NCI-H1105 (cell line): ENCODE measurements around the gene ZNF717.
"Not testable (repeated sequence)": the region's sequence is repeated elsewhere in the genome, so short reads cannot be mapped to it uniquely, and the experiment has no call there.

Experiments
- DNase-seq: peaks from one replicate; lab custom pipeline; 2025; lab: John Stamatoyannopoulos, UW

The ZNF717 gene

DNA sequence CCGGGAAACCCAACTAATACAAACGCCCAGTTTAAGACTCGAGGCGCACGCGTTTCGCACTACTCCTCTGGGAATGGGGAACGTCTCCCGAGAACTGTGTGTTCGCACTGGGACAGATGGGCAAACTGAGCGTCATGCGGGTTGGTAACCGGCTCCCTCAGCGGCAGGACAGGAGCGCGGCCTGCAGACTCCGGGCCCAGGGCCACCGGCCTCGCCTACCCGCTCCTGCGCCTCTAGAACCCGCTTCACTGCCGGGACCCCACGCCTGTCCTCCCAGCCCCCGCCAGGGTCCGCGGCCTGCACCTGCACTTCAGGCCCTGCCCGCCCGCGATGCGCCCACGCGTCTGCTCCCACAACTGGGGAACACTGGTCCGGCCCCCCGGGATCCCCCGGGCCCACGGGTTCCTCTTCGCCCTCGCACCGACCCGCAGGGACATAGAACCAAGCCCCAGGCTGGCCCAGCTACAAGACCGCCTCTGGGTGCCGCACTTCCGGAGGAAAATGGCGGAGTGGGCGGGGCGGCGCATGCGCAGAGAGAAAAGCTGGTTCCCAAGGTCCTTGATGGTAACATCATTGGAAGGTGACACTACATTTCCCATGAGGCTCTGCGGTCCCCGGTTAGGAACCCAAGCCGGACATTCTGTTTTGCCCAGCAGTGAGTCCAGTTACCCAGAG is at the start of gene ZNF717:
Gene ZNF717 (minus strand): TSS at position 469 of the 675 bp plus-strand sequence. CDS start 2,187 bp downstream, outside the sequence.
- not testable (repeated sequence) for DNase-seq

- DNase-seq: not testable (repeated sequence)
Observed at GRCh38 chr3:75831076-75831475, 45.7 kb upstream of the ZNF717 start.

GRCh38 chr3:75818019-75818418 is 32.7 kb upstream of the ZNF717 start:
- not testable (repeated sequence) for DNase-seq

DNA sequence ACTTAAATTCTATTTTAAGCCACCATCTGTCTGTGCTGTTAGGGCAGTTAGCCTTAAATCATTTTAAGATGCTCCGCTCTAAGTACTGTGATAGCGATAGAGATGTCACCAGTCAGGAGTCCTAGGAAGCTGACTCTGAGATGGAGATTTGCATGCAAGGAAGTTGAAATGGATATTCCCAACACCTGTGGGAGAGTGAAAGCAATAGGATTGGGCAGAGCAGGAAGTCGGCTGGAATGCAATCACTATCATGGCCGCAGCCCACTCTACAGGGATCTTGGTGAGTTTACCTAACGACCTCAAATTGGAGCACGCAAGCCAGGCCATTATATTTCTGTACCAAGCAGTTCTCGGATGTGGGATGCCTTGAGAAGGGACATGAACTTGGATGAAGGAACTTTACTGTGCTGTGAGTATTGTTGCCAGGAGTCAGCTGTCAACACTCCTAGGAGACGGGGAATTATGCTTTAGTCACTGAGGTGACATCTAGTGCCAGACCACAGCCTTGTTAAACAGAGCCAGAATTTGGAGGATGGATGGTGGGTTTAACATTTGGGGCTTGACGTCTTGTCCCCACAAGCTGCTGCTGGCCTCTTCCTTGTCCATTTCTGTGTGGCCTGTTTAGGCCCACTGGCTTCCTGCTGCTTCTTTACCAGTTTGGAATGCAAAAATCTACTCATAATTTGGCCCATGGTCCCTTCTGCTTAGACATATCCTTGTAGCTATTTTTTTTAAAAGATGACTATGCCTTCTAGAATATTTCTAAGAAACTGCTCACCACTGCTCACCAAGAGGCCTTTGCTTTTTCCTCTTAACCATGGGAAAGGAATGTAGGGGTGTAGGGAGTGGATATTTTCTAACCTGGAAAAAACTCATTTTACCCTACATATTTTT is 31.2 kb upstream of the ZNF717 start:
- DNase-seq: not testable (repeated sequence)

- no peak for DNase-seq
Observed at GRCh38 chr3:75814797-75815196, 29.4 kb upstream of the ZNF717 start.

- DNase-seq: no peak
Observed at GRCh38 chr3:75782506-75782905, 2.8 kb downstream of the ZNF717 start.

DNA sequence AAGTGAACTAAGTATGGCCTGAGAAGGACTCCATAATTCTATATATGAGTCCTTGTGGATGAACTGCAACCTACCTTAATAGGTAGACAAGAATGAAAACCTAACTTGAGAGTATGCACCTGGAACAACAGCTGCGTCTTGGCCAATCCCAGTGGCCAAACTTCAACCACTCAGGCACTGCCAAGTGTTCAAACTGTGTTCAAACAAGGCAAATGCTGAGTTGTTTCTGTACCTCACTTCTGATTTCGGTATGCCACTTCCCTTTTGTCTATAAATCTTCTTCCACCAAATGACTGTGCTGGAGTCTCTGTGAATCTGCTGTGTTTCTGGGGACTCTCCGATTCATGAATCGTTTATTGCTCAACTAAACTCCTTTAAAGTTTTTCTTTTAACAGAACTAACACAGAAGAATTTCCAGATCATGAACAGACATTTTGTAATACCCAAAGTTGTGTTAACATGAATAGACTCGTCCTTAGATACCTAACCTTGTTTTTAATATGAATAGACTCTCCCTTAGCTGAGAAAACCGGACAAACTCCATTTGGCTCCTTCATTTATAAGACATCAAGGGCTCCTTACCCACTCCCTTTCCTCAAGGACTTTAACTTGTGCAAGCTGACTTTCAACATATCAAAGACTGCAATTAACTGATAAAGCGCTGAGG is 4.1 kb downstream of the ZNF717 start:
- no peak for DNase-seq

DNA sequence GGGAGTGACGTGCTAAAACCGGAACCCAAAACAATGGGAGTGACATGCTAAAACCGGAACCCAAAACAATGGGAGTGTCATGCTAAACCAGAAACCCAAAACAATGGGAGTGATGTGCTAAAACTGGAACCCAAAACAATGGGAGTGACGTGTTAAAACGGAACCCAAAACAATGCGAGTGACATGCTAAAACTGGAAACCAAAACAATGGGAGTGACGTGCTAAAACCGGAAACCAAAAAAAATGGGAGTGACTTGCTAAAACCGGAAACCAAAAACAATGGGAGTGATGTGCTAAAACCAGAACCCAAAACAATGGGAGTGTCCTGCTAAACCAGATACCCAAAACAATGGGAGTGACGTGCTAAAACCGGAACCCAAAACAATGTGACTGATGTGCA is 7.6 kb downstream of the ZNF717 start:
- DNase-seq: not testable (repeated sequence)

GRCh38 chr3:75771631-75772030 is 13.7 kb downstream of the ZNF717 start:
- not testable (repeated sequence) for DNase-seq

DNA sequence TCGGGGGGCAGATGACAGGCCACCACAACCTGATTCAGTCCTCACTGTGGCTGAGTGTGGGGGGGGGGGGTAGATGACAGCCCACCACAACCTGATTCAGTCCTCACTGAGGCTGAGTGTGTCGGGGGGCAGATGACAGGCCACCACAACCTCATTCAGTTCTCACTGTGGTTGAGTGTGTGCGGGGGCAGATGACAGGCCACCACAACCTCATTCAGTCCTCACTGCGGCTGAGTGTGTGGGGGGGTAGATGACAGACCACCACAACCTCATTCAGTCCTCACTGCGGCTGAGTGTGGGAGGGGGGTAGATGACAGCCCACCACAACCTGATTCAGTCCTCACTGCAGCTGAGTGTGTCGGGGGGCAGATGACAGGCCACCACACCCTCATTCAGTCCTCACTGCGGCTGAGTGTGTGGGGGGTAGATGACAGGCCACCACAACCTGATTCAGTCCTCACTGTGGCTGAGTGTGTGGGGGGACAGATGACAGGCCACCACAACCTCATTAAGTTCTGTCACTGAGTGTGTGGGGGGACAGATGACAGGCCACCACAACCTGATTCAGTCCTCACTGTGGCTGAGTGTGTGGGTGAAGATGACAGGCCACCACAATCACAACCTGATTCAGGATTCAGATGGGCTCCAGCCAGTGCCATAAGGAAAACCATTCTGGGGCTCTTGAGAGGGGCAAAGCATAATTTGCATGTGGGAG is 16.9 kb downstream of the ZNF717 start:
- DNase-seq: no peak

DNA sequence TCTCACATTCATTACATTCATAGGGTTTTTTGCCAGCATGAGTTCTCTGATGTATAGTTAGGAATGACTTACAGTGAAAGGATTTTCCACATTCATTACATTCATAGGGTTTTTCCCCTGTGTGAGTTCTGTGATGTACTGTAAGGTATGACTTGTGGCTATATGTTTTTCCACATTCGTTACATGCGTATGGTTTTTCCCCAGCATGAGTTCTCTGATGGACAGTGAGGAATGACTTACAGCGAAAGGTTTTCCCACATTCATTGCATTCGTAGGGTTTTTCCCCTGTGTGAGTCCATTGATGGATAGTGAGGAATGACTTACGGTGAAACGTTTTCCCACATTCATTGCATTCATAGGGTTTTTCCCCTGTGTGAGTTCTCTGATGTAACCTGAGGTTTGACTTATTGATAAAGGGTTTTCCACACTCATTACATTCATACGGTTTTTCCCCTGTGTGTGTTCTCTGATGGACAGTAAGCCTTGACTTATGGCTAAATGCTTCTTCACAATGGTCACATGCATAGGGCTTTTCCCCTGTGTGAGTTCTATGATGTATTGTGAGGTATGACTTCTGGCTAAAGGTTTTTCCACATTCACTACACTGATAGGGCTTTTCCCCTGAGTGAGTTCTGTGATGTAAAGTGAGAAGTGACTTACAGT is 47.4 kb downstream of the ZNF717 start:
- DNase-seq: no peak

DNA sequence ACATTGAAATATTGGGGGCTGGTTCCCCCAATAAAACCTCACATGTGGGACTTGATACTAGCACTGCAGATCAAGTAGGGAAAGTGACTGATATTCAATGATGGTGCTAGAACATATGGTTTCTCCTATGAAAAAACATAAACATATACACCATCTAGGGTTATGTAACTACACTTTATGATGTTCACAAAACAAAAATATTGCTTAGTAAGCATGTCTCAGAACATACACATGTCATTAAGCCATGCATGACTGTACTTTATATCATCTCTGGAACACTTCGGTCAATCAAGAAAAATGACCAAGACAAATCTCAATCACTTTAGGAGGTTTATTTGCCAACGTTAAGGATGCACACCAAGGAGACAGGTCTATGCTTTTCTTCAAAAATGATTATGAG is 57.4 kb downstream of the ZNF717 start:
- no peak for DNase-seq

GRCh38 chr3:75692061-75692460 is 93.3 kb downstream of the ZNF717 start:
- DNase-seq: no peak

GRCh38 chr3:75687323-75687722 is 98.0 kb downstream of the ZNF717 start:
- no peak for DNase-seq
